GM19452 (cell line): Measurements from ENCODE around the gene DBX2.
"Not testable (repeated sequence)": the region's sequence is repeated elsewhere in the genome, so short reads cannot be mapped to it uniquely, and the experiment has no call there.

Source experiments
- ATAC-seq: cut with Tn5 transposase; IDR thresholded peaks from one replicate; pipeline ENCODE4 v1.9.1; 2021; ENCODE audit not compliant: unreplicated experiment

The DBX2 gene

DNA sequence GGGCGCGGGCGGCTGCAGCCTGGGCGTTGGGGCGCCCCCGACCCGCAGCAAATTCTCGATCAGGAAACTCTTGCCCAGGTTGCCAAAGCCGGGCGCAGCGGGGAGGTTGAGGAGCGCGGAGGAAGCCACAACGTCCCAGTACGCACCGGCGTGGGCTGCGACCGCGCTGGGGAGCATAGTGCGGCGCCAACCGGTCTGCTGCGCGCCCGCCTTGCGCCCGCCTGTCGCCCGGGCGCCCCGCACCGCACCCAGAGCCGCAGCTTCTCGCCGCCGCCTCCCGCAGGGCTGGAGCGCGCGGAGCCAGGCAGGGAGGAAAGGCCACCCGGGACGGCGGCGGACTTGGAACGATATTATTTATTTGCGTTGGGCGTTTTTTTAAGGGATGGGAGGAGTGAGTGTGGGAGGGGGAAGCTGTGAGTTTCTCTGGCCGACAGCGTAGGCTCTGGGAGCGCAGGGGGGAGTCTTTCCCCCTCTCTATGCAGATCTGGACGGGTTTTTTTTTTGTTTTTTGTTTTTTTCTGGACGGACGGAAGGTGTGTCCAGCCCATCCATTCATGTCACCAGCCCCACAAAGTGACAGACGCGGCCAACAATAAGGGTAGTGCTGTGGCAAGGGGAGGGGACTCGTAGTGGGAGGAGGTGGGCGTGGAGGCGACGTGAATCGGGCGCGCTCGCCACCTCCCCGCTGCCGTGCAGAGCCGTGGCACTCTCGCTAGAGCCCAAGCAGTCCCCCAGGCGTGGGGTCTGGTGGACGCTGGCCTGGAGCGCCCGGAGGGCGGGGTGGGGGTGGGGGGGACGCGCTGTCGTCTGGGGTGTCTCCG, at the start of gene DBX2:
Gene DBX2 (minus strand): TSS at position 349 of the 821 bp plus-strand sequence. CDS start 172 bp downstream, at position 177.
- ATAC-seq, result no peak

- ATAC-seq, result no peak
Measured at GRCh38 chr12:45098766-45099165, 47.9 kb upstream of the DBX2 start.

DNA sequence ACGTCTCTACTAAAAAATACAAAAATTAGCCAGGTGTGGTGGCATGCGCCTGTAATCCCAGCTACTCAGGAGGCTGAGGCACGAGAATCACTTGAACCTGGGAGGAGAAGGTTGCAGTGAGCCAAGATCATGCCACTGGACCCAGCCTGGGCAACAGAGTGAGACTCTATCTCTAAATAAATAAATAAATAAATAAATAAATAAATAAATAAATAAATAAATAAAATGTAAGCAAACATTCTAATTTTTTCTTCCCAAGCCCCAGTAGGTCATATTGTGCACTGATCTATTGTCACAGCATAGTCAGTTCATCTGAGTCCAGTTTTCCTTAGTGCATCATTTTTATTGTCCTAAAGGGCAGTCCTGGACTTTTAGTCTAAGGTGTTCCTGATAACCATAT, 44.5 kb upstream of the DBX2 start:
- not testable (repeated sequence) for ATAC-seq

- no peak for ATAC-seq
Measured at GRCh38 chr12:45093051-45093450, 42.2 kb upstream of the DBX2 start.

GRCh38 chr12:45089411-45090075, 38.6 kb upstream of the DBX2 start:
- ATAC-seq, result no peak

DNA sequence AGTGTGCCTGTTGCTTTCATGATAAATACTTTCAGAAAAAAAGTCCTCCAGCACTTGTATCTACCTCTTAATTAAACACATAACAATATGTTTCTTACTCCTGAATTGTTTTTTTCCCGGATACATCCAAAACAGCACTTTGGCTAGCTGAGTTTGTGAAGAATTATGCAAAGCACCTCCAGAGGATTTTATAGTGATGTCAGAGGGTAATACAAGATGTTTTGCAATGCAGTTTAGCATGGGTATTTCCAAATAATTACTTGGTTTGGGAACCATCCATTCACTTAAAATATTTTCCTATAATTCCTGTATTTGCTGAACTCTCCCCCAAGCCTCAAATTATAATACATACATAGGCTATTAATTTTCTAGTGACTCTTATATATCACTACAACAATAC, 37.7 kb upstream of the DBX2 start:
- ATAC-seq, result no peak

DNA sequence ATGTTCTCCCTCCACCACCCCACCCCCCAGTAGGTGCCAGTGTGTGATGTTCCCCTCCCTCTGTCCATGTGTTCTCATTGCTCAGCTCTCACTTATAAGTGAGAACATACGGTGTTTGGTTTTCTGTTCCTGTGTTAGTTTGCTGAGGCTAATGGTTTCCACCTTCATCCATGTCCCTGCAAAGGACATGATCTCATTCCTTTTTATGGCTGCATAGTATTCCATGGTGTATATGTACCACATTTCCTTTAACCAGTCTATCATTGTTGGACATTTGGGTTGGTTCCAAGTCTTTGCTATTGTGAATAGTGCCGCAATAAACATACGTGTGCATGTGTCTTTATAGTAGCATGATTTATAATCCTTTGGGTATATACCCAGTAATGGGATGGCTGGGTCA, 33.3 kb upstream of the DBX2 start:
- ATAC-seq, result not testable (repeated sequence)

GRCh38 chr12:45077251-45077650, 26.4 kb upstream of the DBX2 start:
- no peak for ATAC-seq

DNA sequence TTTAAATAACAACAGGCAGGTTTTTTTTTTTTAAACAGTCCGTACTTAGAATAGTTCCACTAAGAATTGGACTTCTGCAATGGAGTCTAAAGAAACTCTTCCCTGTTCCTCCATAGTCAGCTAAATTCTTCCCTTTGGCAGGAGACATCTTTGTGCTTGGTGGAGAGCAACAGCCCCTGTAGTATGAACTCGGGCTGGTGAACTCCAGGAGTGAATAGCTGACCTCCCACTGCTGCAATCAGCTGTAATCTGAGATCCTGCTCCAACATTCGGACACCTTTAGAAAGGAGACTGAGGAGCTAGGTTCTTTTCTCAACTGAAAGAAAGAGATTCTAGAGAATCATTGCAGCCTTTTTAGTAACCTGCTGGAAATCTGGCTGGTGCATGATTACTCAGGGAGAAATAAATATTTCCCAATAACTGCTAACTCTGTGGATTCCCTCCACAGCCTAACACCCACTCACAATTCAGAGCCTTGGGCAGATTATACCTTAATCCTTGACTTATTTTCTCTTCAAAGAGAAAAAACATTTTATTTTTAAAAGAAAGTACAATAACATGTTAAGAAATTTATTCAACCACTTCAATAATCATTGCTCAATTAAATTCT, 25.6 kb upstream of the DBX2 start:
- no peak for ATAC-seq

GRCh38 chr12:45075587-45076282, 24.8 kb upstream of the DBX2 start:
- ATAC-seq, result no peak

GRCh38 chr12:45065125-45065626, 14.3 kb upstream of the DBX2 start:
- no peak for ATAC-seq

DNA sequence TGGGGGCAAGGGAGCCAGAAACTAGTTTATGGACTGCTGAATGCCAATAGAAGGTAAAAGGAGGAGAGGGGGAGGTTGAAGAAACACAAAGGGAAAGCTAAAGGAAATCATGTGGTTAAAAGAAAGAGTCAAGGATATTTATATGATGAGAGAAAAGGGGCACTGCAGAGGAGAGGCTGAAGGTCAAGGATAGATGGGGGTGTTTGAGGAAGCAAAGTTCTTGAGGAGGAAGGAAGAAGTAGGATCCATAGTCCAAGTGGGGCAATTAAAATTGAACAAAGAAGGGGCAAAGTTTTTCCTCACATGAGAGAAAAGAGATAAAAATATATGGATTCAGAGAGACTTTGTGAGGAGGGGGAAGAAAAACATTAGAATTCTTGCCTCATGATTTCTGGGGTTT, 10.1 kb upstream of the DBX2 start:
- ATAC-seq, result no peak

- ATAC-seq, result no peak
Measured at GRCh38 chr12:45051572-45052125, 750 bp upstream of the DBX2 start.

- no peak for ATAC-seq
Measured at GRCh38 chr12:45049912-45050750, 768 bp downstream of the DBX2 start.

- no peak for ATAC-seq
Measured at GRCh38 chr12:45042599-45042998, 8.3 kb downstream of the DBX2 start.

- ATAC-seq, result no peak
Measured at GRCh38 chr12:45040977-45041376, 9.9 kb downstream of the DBX2 start.

DNA sequence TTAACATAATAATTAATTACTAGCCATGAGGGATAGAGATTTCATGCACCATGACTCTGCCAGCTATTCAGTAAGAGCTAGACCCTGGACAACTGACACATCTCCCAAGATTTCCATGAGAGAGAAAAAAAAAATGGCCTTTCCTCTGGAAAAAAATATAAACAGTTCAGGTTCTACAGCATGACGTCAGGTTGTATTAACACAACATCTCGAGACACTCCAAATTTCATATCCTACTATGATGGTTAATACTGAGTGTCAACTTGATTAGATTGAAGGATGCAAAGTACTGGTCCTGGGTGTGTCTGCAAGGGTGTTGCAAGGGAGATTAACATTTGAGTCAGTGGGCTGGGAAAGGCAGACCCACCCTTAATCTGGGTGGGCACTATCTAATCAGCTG, 11.1 kb downstream of the DBX2 start:
- no peak for ATAC-seq

DNA sequence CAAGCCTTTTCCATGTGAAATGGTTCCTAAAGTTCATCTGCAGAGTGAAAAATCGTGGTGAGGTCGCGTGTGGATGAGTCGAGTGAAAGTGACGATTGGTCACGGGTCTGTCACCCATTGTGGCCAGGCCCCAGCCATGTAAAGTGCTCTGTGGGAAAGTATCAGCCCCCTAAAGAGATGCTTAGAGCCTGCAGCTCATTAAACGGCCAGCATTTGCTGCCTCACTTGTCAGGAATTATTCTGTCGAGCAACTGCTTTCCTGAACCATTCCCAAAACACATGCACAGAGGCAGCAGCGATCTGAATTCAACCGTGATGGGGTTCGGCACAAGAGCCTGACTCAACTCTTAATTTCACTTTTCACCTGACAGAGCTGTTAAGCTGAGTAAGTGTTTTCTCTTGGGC, 16.0 kb downstream of the DBX2 start:
- no peak for ATAC-seq

DNA sequence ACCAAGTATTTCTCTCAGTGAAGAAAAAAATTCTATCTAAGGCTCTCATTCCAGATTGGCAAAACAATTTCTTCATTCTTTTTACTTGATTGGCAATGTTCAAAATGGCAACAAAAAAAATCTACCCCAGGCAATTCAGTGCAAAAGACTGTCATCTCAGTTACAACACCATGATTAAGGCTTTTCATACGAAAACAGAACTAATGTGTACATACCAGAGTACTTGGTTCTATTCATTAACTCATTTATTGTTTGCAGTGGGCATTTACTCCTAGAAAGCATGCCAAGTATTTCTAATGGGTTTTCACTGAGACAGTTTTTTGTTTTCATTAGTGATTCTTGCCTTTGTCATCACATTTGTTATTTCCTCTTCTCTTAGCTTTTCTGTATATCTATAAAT, 33.0 kb downstream of the DBX2 start:
- no peak for ATAC-seq

DNA sequence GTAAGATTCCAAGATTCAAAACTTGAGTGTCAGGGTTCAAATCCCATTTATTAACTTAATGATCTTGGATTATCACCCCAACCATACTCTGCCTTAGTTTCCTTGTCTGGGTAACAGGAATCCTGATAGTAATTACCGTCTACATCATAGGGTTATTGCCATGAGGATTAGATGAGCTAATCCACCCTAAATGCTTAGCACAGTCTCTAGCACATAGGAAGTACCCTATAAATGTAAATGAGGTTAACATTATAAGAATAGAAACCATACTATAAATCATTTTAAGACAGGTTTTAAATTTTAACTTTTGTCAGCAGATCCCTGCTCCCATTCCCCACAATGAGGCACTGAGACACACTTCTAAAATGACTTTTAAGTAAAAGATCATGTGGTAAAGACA, 36.5 kb downstream of the DBX2 start:
- ATAC-seq, result no peak
